Lower leg skin (tissue), 4 donors: Measurements from ENCODE around the gene BPHL. TPM values are rescaled to one million over a fixed set of nuclear protein-coding genes. Genes with fewer than 3 reads are reported as not detected.

Experiments used
- DNase-seq, 2 donors: peaks; one replicate each; pipeline ENCODE4 v3.0.0-alpha.2; 2019; ENCODE audit warnings: low spot score in 2 of 2
- H3K4me3 ChIP-seq: fragments of 200-600 bp; sonication (generic); 2 replicates; pipeline ENCODE4 v1.5.1; 2017; ENCODE audit warnings: mild to moderate bottlenecking, low read depth; ENCODE audit not compliant: poor library complexity, severe bottlenecking
- CTCF ChIP-seq, 3 donors: fragments of 450-650 bp; IDR thresholded peaks; one replicate each; pipeline ENCODE4 v1.5.1; 2016; ENCODE audit warnings: antibody characterized with exemption in 3 of 3, mild to moderate bottlenecking in 3 of 3, moderate library complexity in 2 of 3
- POLR2A ChIP-seq, 2 donors: fragments of 450-650 bp; IDR thresholded peaks; one replicate each; pipeline ENCODE4 v1.6.1; 2016 to 2017; ENCODE audit warnings: antibody characterized with exemption in 2 of 2, mild to moderate bottlenecking in 1 of 2, moderate library complexity in 1 of 2
- WGBS, 2 donors: methylation state at CpG; one replicate each; pipeline ENCODE4 v1.1.5; 2018; 5-methylcytosine and 5-hydroxymethylcytosine counted together
- intact Hi-C: fragments of 100-400 bp; cut with DNase I; formaldehyde crosslinking; loops from one replicate; pipeline ENCODE4 v1.15.0; 2023; ENCODE audit warnings: low total_unique reads
- total RNA-seq, 4 donors: library from RNA; depleted of rRNA; stranded (reverse); fragments of >200 nt; gene quantifications; one replicate each; pipeline ENCODE4 v1.1.0, GENCODE V29; 2016

The BPHL gene
- 10 to 100 TPM; 14.9 to 30.4 (median 23.3) TPM for total RNA-seq

GRCh38 chr6:3118353-3119039, at the start of gene BPHL:
BPHL (plus strand) TSS chr6:3118711; CDS start chr6:3118741, 30 bp downstream.
- DNase-seq = peak; percentile 96 to 99
- peak in 1 of 3 donors; percentile 50 for TF ChIP-seq CTCF (IDR thresholded peaks at IDR 0.05)
- TF ChIP-seq POLR2A (IDR thresholded peaks at IDR 0.05) = peak in 1 of 2 donors; percentile 18
- peak within 1 kb of the TSS; percentile 71 for H3K4me3 ChIP-seq
- intact Hi-C loops = no loop called here
- WGBS, 2 donors = 0 to 1% methylated on average over 40 to 76 of the region's 89 CpGs

- no peak for DNase-seq
- intact Hi-C loops = no loop called here
- WGBS, 2 donors = 85 to 93% methylated on average over 2 of the region's 2 CpGs
- no peak overlapping the region for H3K4me3 ChIP-seq
- no peak for TF ChIP-seq CTCF (IDR thresholded peaks at IDR 0.05)
- TF ChIP-seq POLR2A (IDR thresholded peaks at IDR 0.05) = no peak
Measured at GRCh38 chr6:3071568-3071967, 46.9 kb upstream of the BPHL start.

- no peak overlapping the region for H3K4me3 ChIP-seq
- TF ChIP-seq POLR2A (IDR thresholded peaks at IDR 0.05) (no peak), CTCF (IDR thresholded peaks at IDR 0.05) (no peak)
- no peak for DNase-seq
- 79 to 81% methylated on average over 7 of the region's 7 CpGs for WGBS, 2 donors
- intact Hi-C loops = no loop called here
Measured at GRCh38 chr6:3072798-3073197, 45.7 kb upstream of the BPHL start.

- 78 to 95% methylated on average over 11 of the region's 11 CpGs for WGBS, 2 donors
- no peak overlapping the region for H3K4me3 ChIP-seq
- intact Hi-C loops = no loop called here
- no peak for TF ChIP-seq POLR2A (IDR thresholded peaks at IDR 0.05)
- TF ChIP-seq CTCF (IDR thresholded peaks at IDR 0.05) = no peak
- no peak for DNase-seq
Measured at GRCh38 chr6:3073382-3073781, 45.1 kb upstream of the BPHL start.

- intact Hi-C loops = no loop called here
Measured at GRCh38 chr6:3075772-3076113, 42.8 kb upstream of the BPHL start.

More at GRCh38 chr6:3075772-3076113, 42.8 kb upstream of the BPHL start:
- H3K4me3 ChIP-seq = no peak overlapping the region
- WGBS, 2 donors = 61 to 71% methylated on average over 4 of the region's 4 CpGs
- no peak for TF ChIP-seq CTCF (IDR thresholded peaks at IDR 0.05)
- no peak for TF ChIP-seq POLR2A (IDR thresholded peaks at IDR 0.05)
- DNase-seq = no peak
